ENCODE data around the gene BPIFB2.

The BPIFB2 gene

GRCh38 chr20:33008336-33009213 is 1.1 kb downstream of the BPIFB2 start:
- DNase-seq (ENCODE audit: low spot score): no peak

GRCh38 chr20:33009214-33010132 is 2.0 kb downstream of the BPIFB2 start:
- no peak for DNase-seq (ENCODE audit: low spot score)

- no peak for DNase-seq (ENCODE audit: low spot score)
Measured at GRCh38 chr20:33010133-33010504, 2.6 kb downstream of the BPIFB2 start.

- DNase-seq (ENCODE audit: low spot score): no peak
Measured at GRCh38 chr20:33010674-33011449, 3.4 kb downstream of the BPIFB2 start.

GRCh38 chr20:33012327-33013189 is 5.1 kb downstream of the BPIFB2 start:
- no peak for DNase-seq (ENCODE audit: low spot score)

- DNase-seq (ENCODE audit: low spot score): no peak
Measured at GRCh38 chr20:33013701-33014326, 6.3 kb downstream of the BPIFB2 start.

GRCh38 chr20:33014336-33015113 is 7.0 kb downstream of the BPIFB2 start:
- DNase-seq (ENCODE audit: low spot score): no peak

GRCh38 chr20:33015114-33015484 is 7.6 kb downstream of the BPIFB2 start:
- no peak for DNase-seq (ENCODE audit: low spot score)

GRCh38 chr20:33015700-33016580 is 8.4 kb downstream of the BPIFB2 start:
- DNase-seq (ENCODE audit: low spot score): no peak

- no peak for DNase-seq (ENCODE audit: low spot score)
Measured at GRCh38 chr20:33016581-33017109, 9.1 kb downstream of the BPIFB2 start.

- DNase-seq (ENCODE audit: low spot score): no peak
Measured at GRCh38 chr20:33017542-33017941, 10.0 kb downstream of the BPIFB2 start.

GRCh38 chr20:33018169-33018931 is 10.8 kb downstream of the BPIFB2 start:
- no peak for DNase-seq (ENCODE audit: low spot score)

- DNase-seq (ENCODE audit: low spot score): no peak
Measured at GRCh38 chr20:33019465-33020277, 12.2 kb downstream of the BPIFB2 start.

GRCh38 chr20:33020278-33021161 is 13.0 kb downstream of the BPIFB2 start:
- no peak for DNase-seq (ENCODE audit: low spot score)

- DNase-seq (ENCODE audit: low spot score): no peak
Measured at GRCh38 chr20:33021879-33022278, 14.4 kb downstream of the BPIFB2 start.

GRCh38 chr20:33022289-33022688 is 14.8 kb downstream of the BPIFB2 start:
- DNase-seq (ENCODE audit: low spot score): no peak
